GM19025 (cell line): Measurements from ENCODE around the gene PRKN.
"Not testable (repeated sequence)": the region's sequence is repeated elsewhere in the genome, so short reads cannot be mapped to it uniquely, and the experiment has no call there.

Source experiments
- ATAC-seq: cut with Tn5 transposase; IDR thresholded peaks from one replicate; pipeline ENCODE4 v1.9.1; 2021; ENCODE audit warnings: mild to moderate bottlenecking, low read depth, moderate library complexity; ENCODE audit not compliant: unreplicated experiment

Gene PRKN

GRCh38 chr6:162679681-162680080, 47.9 kb downstream of the PRKN start:
- no peak for ATAC-seq

- not testable (repeated sequence) for ATAC-seq
These were observed 48.7 kb downstream of the PRKN start for GRCh38 chr6:162678896-162679295.

GRCh38 chr6:162675503-162675902, 52.1 kb downstream of the PRKN start:
- ATAC-seq, result no peak

DNA sequence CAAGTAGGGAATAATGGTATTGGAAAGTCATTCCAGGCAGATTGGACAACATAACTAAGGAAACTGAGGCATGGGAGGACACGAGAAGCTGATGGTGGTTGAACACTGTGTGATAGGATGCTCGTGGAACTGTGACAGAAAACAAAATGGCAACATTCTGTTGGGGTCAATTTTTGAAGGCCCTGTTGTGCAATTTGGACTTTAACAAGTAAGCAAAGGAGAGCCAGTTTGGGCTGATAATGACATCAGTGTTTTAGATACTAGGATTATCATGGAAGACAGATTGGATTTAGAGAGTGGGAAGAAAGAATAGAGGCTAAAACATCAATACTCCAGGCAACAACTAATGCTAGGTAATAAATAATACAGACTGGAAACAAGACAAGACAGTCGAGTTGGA, 53.1 kb downstream of the PRKN start:
- ATAC-seq, result no peak

- no peak for ATAC-seq
These were observed 55.9 kb downstream of the PRKN start for GRCh38 chr6:162671580-162672165.

GRCh38 chr6:162670345-162670744, 57.2 kb downstream of the PRKN start:
- no peak for ATAC-seq

GRCh38 chr6:162666246-162666645, 61.3 kb downstream of the PRKN start:
- no peak for ATAC-seq

DNA sequence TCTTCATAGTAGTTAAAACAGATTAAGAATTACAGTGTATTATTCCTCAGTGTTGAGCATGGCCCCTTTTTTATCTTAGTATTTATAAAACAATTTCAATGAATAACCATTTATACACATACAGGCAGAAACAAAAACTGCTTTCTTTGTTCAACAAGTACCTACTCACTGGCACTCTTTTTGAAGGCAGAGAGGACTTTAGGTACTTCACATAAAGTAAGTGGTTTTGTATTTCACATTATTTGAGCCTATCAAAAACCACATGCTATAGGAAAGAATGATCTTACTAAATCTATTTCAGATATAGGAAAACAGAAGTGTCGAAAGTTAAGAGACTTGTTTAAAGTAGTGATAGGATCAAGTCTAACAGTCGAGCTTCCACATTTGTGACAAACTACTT, 73.8 kb downstream of the PRKN start:
- ATAC-seq, result no peak

DNA sequence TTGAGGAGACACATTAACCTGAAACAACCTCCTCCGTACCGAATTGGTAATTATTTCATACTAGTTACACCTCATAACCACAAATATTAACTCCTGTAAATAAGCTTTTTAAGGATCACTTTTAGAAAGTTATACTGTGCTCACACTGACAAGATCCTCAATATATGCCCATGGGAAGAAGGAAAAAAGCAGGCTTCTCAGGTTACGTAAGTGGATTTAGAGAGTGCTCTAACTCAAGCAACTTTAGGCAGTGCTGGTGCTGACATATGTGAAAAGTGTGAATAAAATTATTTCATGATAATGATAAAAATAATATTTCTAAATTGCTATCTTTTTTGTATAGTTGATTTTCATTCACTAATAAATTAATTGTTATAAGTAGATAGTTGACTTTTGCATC, 76.1 kb downstream of the PRKN start:
- ATAC-seq, result no peak

GRCh38 chr6:162649271-162649670, 78.3 kb downstream of the PRKN start:
- no peak for ATAC-seq

- no peak for ATAC-seq
These were observed 83.4 kb downstream of the PRKN start for GRCh38 chr6:162644153-162644552.

- no peak for ATAC-seq
These were observed 86.8 kb downstream of the PRKN start for GRCh38 chr6:162640756-162641155.

- no peak for ATAC-seq
These were observed 87.6 kb downstream of the PRKN start for GRCh38 chr6:162639951-162640350.

DNA sequence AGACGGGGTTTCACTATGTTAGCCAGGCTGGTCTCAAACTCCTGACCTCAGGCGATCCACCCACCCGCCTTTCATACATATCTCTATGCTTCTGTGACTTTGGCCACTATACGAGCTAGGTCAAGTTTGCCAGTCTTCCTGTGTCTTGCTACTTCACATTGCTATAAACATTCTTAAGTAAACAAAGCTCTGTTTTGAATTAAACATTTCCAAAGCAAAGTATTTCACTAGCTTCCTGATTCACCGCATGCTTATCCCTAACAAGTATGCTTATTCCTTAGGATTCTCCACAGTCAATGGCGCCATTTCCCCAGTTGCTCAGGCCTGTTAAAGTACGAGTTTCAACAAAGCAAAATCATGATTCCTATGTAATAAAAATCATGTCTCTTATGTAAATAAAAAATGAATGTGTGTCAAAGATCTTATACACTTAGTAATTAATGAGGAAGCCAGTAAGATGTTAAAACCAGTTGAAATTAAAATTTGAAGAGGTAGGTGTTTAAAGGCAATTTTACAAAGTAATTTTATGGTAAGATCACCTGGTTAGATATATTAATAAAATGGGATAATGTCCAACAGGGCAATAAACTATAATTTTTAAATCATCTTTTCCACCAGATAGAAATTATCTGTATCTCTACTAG, 88.5 kb downstream of the PRKN start:
- no peak for ATAC-seq

- no peak for ATAC-seq
These were observed 90.2 kb downstream of the PRKN start for GRCh38 chr6:162637317-162637716.

DNA sequence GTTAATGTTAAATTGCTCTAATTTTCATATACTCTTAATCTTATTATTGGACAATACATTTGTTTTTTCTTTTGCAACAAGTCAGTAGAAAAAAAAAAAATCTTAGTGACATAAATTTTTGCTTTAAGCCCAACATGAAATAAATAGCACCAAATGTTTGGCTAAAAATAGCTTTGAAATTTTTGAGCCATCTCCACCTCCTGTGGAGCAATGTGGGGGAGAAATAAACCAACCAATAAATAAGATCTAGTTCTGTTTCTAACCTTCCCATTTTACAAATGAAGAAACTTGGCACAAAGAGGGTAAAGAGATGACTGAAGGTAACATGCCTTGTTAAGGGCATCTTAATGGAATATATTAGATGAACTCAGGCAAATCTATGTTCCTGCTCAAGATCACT, 91.4 kb downstream of the PRKN start:
- no peak for ATAC-seq

DNA sequence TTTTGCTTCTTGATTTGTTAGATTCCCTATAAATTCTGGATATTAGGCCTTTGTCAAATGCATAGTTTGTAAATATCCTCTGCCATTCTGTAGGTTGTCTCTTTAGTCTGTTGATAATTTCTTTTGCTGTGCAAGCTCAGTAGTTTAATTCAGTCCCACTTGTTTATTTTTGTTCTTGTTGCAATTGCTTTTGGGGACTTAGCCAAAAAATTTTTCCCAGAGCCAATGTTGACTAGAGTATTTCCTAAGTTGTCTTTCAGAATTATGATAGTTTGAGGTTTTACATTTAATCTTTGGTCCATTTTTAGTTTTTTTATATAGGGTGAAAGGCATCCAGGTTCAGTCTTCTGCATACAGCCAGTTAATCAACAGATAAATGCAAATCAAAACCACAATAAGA, 96.0 kb downstream of the PRKN start:
- ATAC-seq, result no peak

GRCh38 chr6:162630069-162630468, 97.5 kb downstream of the PRKN start:
- ATAC-seq, result no peak

- no peak for ATAC-seq
These were observed 99.7 kb downstream of the PRKN start for GRCh38 chr6:162627825-162628224.

GRCh38 chr6:162627362-162627761, 100.2 kb downstream of the PRKN start:
- no peak for ATAC-seq

DNA sequence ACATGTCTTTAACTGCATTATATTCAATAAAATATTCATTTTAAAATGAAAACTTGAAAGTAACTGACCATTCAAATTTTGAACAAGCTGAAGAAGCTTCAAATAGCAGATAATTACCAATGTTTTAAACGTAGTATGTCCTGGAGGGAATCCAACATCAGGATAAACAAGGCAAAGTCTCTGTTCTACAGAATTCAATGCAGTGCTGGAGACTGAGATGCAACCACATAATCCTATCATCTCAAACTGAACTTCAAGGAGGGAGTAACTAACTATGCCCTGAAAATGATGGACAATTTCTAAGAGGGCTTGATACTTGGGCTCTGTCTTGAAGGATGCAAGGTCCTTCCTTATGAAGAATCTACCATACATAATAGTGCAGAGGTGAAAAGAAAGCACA, 100.7 kb downstream of the PRKN start:
- no peak for ATAC-seq

GRCh38 chr6:162625846-162626540, 101.6 kb downstream of the PRKN start:
- ATAC-seq, result no peak
